Endometrium (tissue), 2 donors: ENCODE measurements around the gene SLC16A5.
"Not testable (repeated sequence)": the region's sequence is repeated elsewhere in the genome, so short reads cannot be mapped to it uniquely, and the experiment has no call there.

Experiments
- FAIRE-seq: peaks from 2 replicates; lab custom pipeline; 2012; peaks lifted over from hg19 to GRCh38; lab: Jason Lieb, UNC
- donor health status: control.
- donor health status: control.

The SLC16A5 gene, protein sequence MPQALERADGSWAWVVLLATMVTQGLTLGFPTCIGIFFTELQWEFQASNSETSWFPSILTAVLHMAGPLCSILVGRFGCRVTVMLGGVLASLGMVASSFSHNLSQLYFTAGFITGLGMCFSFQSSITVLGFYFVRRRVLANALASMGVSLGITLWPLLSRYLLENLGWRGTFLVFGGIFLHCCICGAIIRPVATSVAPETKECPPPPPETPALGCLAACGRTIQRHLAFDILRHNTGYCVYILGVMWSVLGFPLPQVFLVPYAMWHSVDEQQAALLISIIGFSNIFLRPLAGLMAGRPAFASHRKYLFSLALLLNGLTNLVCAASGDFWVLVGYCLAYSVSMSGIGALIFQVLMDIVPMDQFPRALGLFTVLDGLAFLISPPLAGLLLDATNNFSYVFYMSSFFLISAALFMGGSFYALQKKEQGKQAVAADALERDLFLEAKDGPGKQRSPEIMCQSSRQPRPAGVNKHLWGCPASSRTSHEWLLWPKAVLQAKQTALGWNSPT

DNA sequence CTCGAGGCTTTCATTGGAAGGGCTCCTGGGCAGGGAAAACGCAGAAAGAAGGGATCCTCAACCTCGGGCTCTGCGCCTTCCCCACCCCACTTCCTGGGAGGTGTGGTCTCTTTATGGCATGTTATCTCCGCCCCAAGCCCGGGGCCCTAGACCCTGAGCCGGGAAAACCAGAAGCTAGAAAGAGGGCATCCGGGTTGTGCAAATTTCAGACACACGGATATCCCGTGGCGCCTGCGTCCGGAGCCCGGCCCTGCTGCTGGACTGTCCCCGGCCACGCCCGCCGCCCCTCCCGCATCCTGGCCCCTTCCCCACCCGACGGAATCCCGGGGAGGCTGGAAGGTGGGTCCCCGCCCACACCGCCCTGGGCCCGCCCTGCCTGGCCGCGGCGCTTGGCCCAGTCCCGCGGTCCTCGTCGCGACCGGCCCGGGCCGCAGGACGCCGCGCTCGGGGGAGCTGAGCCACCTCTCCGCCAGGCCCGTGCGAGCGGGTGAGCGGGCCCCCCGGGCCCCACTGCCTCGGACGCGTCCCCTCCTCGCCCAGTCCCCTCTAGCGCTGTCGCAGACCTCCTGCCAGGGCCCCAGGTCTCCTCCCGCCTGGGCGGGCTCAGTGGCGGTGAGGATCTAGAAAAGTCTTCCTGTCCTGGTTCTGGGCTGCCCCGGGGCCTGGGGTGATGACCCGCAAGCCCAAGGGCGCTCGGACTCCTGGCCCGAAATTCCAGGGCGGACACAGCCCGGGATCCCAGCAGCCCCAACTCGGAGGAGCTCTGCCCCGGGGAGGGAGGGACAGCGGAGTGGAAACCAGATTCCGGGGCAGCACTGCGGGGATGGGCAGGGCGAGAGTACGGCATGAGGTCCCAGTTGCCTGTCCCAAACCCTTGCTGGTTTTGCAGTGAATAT, at the start of gene SLC16A5:
SLC16A5 (plus strand) TSS at position 397 of the 896 bp plus-strand sequence. CDS start 5,683 bp downstream, outside the sequence.
- no peak for FAIRE-seq

DNA sequence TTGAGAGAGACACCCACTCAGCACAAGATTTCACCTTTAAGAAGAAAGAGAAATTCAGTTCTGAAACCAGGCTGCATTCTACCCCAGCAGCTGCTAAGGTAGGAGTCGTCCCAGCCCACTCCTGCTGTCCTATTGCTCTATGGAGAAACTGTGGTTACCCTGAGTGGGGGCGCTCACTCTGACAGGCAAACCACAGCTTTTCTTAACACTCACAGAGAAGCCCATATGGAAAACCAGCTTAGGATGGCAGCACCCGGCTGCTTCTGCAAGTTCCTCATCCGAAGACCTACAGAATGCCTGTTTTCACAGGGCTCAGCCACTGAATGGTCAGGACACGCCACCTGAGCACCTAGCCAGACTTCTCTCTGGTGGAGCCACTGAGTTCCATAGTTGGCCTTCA, 48.5 kb upstream of the SLC16A5 start:
- no peak for FAIRE-seq

DNA sequence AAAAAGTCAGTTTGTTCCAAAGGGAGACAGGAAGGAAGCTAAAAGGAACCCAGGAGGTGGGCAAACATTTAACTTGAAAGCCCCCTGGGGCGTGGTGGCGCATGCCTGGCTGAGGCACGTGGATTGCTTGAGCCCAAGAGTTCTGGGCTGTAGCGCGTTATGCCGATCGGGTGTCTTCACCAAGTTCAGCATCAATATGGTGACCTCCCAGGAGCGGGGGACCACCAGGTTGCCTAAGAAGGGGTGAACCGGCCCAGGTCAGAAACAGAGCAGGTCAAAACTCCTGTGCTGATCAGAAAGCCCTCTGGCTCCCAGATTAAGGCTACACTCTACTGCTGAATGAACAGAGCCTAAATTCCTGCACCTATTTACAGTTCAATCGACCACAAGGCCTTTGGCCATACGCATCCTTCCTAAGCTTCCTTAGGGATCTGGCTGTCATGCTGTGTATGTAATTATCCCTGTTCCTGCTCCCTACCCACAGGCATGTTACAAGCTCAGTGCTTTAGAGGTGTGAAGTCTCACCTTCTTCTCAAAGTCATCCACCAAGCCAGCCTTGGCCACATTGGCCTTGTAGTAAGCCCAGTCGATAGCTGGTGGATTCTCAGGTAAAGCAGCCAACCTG, 46.0 kb upstream of the SLC16A5 start:
- no peak for FAIRE-seq

DNA sequence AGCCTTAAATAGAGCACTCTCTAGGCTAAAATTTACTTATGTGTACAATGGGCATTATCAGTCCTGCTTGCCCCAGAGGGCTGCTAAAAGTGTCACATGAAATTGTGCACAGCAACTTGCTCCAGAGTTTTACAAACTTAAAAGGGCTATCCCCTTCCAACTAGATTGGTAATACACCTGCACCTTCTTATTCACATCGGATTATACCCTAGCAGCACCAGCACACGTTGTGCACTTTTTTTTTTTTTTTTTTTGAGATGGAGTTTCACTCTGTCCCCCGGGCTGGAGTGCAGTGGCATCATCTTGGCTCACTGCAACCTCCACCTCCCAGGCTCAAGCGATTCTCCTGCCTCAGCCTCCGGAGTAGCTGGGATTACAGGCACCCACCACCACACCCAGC, 44.0 kb upstream of the SLC16A5 start:
- FAIRE-seq = not testable (repeated sequence)

DNA sequence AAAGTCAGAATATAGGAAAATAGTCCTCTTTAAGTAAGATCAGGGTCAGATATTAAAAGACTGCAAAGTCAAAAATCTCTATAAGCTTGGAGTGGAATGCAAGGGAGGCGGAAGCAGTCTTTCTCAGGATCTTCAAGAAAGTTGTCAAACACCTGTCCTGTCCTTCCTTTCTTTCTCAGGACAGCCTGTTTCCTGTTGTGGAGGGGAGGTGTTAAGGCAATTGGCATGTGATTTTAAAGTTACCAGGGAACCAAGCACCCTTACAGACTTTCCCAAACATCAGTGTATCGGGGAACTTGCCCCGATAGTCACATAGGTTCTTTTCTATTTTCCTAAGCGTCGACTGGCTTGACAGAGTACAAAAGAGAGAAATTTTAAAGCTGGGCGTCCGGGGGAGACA, 43.0 kb upstream of the SLC16A5 start:
- FAIRE-seq = no peak

DNA sequence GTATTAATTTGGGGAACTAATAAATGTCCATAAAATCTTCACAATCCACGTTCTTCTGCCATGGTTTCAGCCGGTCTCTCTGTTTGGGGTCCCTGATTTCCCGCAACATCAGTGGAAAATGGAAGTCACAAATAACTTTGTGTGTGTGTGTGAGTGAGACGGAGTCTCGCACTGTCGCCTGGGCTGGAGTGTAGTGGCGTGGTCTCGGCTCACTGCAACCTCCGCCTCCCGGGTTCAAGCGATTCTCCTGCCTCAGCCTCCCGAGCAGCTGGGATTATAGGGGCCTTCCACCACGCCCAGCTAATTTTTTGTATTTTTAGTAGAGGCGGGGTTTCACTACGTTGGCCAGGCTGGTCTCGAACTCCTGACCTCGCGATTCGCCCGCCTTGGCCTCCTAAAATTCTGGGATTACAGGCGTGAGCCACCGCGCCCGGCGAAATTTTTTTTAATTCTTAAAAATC, 41.8 kb upstream of the SLC16A5 start:
- not testable (repeated sequence) for FAIRE-seq

DNA sequence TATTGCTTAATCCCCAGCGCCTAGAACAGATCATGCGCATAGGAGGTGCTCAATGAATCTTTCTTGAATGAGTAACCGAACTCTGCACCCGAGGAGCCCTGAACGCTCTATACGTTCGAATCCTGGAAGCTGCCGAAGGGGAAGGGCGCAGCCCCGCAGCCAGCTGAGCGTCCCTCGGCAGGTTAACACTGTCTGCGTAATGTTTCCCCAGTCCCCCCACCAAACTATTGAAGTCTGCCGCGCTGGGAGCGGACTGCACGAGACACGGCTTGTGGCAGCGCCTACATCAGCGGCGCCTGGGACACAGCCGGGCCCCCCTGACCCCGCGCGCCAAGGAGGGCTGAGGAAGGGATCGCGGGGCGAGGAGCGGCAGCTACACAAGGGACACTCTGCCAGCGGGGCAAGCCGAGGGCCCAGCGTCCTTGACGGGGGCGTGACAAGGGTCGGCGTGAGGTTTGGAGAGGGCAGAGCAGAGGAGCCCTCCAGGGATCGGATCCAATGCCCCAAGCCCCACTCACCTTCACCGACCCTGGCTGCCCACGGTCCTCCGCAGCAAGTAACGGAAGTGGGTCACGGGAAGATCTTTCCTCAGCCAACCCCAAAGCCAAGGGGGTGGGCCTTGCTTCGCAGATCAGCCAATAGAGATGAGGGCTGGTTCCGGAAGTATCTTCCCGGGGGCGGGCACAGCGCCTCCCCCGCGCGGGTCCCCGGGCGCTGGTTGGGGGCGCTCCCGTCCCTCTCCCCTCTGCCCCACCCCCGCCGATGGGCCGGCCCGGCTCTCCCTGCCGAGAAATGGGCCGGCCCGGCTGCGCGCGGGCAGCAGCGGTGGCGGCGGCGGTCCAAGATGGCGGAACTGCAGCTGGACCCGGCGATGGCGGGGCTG, 41.1 kb upstream of the SLC16A5 start, which contains the start of the genes ATP5PD and KCTD2:
ATP5PD (minus strand) TSS at position 563 of the 883 bp plus-strand sequence. CDS start 4,319 bp downstream, outside the sequence.
KCTD2 (plus strand) TSS at position 819 of the 883 bp plus-strand sequence; CDS start at position 845, 26 bp downstream.
- FAIRE-seq = peak; percentile 15

DNA sequence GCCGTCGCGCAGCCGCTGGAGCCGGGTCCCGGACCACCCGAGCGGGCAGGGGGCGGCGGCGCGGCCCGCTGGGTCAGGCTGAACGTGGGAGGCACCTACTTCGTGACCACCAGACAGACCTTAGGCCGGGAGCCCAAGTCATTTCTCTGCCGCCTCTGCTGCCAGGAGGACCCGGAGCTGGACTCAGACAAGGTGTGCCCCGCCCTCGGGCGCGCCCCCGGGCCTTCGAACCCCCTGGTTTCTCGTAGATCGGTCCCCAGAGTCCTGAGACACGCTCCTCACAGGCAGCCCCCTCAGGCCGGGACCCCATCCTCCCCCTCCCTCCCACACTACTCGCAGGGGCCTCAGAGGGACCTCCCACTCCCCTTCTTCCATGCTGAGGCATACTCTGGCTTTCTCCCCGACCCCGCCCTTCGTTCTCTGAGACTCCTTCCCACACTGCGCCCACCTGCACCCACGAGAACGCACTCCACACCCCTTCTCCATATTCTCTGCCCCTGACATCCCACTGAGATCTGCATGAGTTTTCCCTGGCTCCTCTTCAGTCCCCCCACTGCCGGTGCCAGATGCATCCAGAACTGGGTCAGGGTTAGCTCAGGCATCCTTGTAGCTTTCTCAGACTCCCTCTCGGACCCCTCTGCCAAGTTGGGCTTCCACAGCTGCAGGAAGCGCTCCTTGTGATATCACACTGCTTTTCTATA, 40.2 kb upstream of the SLC16A5 start:
- no peak for FAIRE-seq

DNA sequence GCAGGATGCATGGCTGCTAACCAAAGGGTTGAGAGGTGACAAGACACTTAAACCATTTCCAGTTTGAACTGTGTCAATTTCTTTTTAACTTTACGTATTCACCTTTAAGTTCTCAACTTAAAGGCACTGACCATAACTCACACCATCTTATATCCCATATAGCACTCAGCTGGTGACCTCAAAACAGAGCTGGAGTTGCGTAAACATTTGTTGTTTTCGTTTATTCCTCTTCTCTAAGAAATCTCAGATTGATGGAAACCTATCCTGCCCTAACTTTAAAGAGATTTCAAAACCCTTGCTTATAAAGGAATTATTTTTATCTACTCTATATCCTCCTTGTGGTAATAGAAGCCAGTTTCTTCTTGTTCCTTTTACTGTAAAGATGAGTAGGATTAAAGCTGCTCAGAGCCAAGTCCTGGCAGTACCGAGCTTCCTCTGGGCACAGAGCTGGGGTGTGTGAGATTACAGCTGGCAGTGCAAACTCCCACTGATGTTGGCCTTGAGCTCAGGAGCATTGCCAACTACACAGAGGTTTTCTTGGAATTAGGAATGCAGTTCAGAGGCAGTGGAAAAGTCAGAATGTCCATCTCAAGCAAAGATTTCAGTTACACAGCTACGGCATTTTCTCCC, 39.4 kb upstream of the SLC16A5 start:
- no peak for FAIRE-seq

DNA sequence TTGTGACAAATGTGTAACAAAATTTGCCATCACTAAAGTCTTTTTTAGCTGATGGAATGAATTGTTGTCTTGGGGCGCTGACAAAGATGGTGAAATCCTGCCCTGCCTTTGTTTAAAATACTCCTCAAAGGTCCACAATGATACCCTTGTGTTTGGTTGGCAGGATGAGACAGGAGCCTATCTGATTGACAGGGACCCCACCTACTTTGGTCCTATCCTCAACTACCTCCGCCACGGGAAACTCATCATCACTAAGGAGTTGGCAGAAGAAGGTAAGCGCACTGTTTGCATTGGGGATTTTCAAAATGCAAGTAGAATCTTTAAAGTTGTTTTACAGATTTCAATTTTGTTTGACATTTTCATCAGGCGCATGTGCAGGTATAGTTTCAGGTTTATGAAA, 38.7 kb upstream of the SLC16A5 start:
- FAIRE-seq = no peak

DNA sequence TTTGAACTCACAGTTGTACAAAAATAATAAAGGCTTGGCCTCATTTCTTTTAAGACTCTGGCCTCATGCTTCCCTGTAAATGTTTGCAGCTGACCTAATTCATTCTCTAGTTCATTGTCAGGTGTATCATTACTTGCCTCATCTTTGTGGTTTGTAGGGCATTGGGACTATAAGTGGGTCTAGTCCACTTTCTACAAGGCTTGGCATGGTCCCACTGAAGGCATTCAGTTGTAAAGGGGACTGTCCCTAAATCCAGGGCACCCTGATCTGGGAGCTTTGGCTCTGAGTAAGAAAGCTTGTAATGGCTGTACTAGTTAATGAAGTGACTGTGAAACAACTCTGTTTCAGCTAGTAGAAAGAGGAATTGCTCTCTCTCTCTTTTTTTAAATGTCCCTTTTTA, 38.0 kb upstream of the SLC16A5 start:
- no peak for FAIRE-seq

DNA sequence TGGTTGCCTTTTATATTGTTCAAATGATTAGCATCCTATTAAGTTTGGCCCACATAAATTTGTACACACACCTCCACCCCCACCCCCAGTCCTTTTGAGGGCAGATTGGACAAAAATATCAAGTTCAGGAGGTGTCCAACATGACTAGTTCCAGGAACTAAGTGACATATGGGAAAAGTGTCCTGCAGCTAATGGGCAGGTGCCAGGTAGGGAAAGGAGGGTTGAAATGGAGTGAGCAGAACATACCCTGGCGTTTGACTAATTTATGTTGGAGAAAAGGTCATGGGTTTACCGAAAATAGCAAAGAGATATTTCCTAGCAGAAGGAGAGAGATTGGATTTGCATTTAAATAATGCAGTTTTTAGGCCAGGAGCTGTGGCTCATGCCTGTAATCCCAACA, 35.8 kb upstream of the SLC16A5 start:
- no peak for FAIRE-seq

DNA sequence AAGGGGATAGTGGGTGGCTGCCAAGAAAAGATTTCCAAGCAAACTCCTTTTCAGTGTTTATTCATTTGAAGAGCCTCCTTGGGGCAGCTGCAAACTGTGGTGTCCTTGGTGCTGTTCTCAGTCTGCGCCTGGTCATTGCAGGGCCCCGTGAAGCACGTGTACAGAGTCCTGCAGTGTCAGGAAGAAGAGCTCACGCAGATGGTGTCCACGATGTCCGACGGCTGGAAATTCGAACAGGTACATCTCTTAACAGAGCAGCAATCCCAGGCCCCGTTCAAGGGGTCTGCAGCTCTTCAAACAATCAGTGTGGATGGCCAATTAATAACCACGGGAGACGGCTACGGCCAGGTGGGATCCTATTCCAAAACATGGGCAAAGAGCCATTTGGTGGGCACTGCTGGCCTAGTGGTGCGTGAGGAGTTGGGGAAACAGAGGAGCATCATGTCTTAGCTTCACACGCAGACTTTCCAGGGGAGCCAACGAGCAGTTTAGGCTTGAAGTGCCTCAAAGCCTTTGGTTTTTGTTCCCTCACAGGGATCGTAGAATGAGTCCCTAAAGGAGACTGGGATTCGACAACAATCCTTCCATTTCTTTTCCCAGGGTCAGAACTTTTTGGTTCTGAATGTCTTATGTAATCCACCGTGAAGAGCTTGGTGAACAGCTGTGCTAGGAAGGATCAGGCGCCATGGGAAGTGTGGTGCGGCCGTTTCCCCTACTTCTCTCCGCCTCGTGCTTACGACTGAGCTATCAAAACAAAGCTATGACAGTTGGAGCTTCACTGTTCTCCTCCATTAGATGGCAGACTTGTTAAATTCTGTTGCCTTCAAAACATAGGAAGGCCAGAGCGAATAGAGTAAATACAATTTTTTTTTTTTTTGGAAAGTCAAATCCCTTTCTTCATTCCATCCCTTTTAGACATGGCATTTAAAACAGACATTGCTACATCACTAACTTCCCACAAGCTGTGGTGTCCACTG, 28.1 kb upstream of the SLC16A5 start:
- FAIRE-seq = peak; percentile 33

DNA sequence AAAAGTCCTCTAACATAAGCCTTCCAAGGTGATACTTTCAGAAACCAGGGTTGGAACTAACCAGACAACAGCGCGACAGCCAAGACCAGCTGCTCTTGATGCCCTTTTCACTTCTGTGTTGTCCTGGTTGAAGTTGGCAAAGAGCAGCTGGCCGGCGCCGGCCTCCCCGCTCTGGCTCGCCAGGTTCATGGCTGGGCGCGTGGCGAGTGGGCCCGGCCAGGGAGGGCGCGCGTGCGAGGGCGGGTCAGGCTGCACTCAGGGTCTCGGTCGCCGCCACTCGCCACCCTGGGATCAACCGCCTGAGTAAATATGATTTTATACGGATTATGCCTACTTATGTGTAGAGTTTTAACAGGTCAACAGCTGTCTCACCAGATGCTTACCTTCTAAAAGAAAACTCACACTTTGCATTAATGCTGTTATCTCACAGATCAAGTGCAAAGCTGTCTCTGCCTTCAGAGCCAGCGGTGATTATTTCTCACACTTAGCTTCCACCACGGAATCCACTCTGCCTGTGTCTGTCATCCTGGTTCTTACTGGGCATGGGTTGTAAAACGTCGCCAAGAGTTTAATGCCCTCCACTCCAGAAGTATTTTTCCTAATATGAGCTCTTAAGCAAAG, 27.2 kb upstream of the SLC16A5 start:
- FAIRE-seq = no peak

DNA sequence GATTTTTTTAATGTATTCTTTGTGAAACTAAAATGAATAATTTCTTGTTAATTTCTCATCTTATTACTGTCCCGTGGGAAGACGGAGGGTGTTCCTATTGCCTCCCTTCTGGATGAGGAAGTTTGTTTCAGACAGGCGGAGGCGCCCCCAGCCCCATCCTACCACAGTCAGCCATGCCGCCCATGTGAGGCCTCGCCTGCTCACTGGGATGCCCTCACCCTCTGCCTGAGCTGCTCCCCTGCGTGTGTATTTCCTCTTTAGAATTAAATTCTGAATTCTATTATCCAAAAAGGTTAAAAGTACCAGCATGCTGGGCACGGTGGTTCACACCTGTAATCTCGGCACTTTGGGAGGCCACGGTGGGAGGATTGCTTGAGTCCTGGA, 26.7 kb upstream of the SLC16A5 start:
- FAIRE-seq = no peak

DNA sequence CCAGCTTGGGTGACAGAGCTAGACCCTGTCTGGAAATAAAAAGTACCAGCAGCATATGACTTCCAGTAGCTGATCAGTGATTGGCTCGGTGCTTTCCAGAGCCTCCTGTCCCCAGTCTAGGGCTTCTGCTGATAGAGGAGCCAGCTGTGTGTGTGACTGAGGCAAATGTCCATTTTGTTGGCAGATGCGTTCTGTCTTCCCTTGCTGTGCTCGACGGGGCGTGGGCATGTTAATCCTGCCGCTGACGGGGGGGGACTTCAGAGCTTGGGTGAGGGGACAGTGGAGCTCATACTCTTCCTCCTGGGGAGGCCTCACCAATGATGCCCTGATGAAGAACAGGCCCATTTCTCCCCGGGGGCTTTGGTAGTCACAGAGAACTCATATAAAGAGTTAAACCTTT, 26.1 kb upstream of the SLC16A5 start:
- FAIRE-seq = no peak

DNA sequence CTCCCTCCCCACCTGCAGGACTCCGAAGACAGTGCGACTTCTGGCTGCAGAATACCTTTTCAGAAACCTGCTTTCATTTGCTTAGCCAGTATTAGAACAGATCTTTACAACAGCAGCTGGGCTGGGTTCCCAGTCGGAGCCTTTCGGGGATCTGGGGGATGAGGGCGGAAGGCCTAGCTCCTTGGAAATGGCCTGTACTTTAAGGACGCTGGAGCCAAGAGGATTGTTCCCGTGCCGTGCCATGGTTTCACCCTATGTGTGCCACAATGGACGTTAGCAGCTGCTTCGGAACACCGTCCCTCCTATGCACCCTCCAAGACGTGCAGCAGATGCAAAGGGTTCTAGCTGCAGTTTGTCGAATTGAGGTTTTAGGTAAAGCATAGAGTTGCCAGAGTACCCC, 24.6 kb upstream of the SLC16A5 start:
- no peak for FAIRE-seq

DNA sequence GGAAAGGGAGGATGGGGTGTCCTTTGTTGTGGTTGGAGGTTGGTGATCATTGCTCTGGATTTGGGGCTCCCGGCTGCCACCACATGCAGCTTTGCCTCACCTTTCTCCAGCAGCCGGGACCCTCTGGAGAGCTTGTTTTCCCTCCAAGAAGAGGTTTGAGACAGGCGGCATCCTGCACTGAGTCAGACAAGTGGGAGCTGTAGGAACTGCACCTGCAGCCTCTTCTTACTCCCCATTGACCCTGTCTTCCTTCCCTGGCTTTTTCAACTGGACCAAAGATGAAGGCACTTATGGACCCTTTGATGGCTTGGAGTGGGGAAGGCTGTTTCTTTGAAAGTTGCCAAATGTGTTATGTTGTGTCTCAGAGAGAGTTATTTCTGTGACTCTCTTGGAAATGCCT, 24.1 kb upstream of the SLC16A5 start:
- FAIRE-seq = no peak
